Peyer's patch (tissue), 4 donors: ENCODE data around the gene CTAGE1. TPM values are rescaled to one million over a fixed set of nuclear protein-coding genes. Genes with fewer than 3 reads are reported as not detected.

ENCODE experiments used
- DNase-seq, 3 donors: peaks; one replicate each; pipeline ENCODE4 v3.0.0-alpha.2; 2017 to 2019
- H3K27ac ChIP-seq, 4 donors: fragments of 200-600 bp; sonication (generic); one replicate each; pipeline ENCODE4 v1.5.1; 2016 to 2019
- H3K27me3 ChIP-seq, 2 donors: fragments of 200-600 bp; sonication (generic); one replicate each; pipeline ENCODE4 v1.5.1; 2019
- H3K36me3 ChIP-seq, 3 donors: fragments of 200-600 bp; sonication (generic); one replicate each; pipeline ENCODE4 v1.5.1; 2016 to 2019
- H3K4me1 ChIP-seq, 4 donors: fragments of 200-600 bp; sonication (generic); one replicate each; pipeline ENCODE4 v1.5.1; 2016 to 2019
- H3K4me3 ChIP-seq, 4 donors: fragments of 200-600 bp; sonication (generic); 1 replicate in 3 of 4; 2 replicates in 1 of 4; pipeline ENCODE4 v1.5.1; 2016 to 2019; ENCODE audit warnings: mild to moderate bottlenecking in 1 of 4
- H3K9me3 ChIP-seq, 4 donors: fragments of 200-600 bp; sonication (generic); one replicate each; pipeline ENCODE4 v1.5.1; 2016 to 2019; ENCODE audit warnings: mild to moderate bottlenecking in 1 of 4
- CTCF ChIP-seq, 6 experiments: fragments of 450-650 bp in 4 of 6; fragments of 200-600 bp in 2 of 6; sonication (generic) in 1 of 6; IDR thresholded peaks; one replicate each; pipeline ENCODE4 v1.5.1; 2017 to 2019; ENCODE audit warnings: antibody characterized with exemption in 6 of 6, mild to moderate bottlenecking in 3 of 6, moderate library complexity in 1 of 6
- POLR2A ChIP-seq, 2 donors: fragments of 450-650 bp; IDR thresholded peaks; one replicate each; pipeline ENCODE4 v1.5.1; 2017; ENCODE audit warnings: antibody characterized with exemption in 2 of 2, mild to moderate bottlenecking in 2 of 2, moderate library complexity in 2 of 2
- total RNA-seq, 4 donors: library from RNA; depleted of rRNA; stranded (reverse); fragments of >200 nt; gene quantifications; one replicate each; pipeline ENCODE4 v1.1.0, GENCODE V29; 2016

The CTAGE1 gene
- total RNA-seq, 4 donors from 2014 or later, result not detected

GRCh38 chr18:22363867-22364463, 53.8 kb downstream of the CTAGE1 start:
- Histone ChIP-seq H3K27ac (no peak overlapping the region), H3K36me3 (no peaks in the 10 kb centered on the region), H3K4me3 (no peak overlapping the region), H3K27me3 (no peaks in the 10 kb centered on the region), H3K9me3 (no peaks in the 10 kb centered on the region), H3K4me1 (no peaks in the 10 kb centered on the region)
- TF ChIP-seq CTCF (IDR thresholded peaks at IDR 0.05), result peak in 4 of 6 experiments; percentile 20 to 67 (median 59)
- TF ChIP-seq POLR2A (IDR thresholded peaks at IDR 0.05), result no peak
- DNase-seq, result no peak

Other genes starting within 250 kb of the CTAGE1 start
- 100 to 1,000 TPM in 3 of 4 donors, 10 to 100 TPM in 1; 24.8 to 127 (median 114) TPM for gene GATA6, start 248.3 kb downstream of the CTAGE1 start, total RNA-seq